ENCODE data around the gene EVX1. TPM values are rescaled to one million over a fixed set of nuclear protein-coding genes. Genes with fewer than 3 reads are reported as not detected.

Gene EVX1
- total RNA-seq, 1 donor from 2014 or later, result not detected

DNA sequence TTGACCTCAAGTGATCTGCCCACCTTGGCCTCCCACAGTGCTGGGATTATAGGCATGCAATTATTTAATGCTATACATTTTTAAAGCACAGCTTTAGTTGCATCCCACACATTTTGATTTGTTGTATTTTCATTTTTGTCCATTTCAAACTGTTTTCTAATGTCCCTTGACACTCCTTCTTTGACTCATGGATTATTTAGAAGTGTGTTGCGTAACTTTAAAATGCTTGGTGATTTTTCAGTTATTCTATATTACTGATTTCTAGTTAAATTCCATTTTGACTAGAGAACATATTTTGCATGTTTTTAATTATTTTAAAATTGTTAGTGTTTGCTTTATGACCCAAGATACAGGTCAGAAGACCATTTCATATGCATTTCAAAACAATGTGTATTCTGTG is 28.8 kb downstream of the EVX1 start:
- H3K36me3 ChIP-seq (ENCODE audit: control insufficient read depth in 3 of 3, insufficient read depth in 3 of 3, low read length in 3 of 3), result no peaks in the 10 kb centered on the region
- no peaks in the 10 kb centered on the region for H3K4me1 ChIP-seq (ENCODE audit: control insufficient read depth in 3 of 3, insufficient read depth in 3 of 3, low read length in 3 of 3)
- H3K27ac ChIP-seq (ENCODE audit: low read depth, low read length), result no peak overlapping the region
- no peak overlapping the region for H3K9ac ChIP-seq (ENCODE audit: low read depth in 1 of 3, low read length in 3 of 3)
- no peaks in the 10 kb centered on the region for H3K27me3 ChIP-seq (ENCODE audit: control insufficient read depth in 3 of 3, insufficient read depth in 3 of 3, low read length in 3 of 3)
- H3K9me3 ChIP-seq (ENCODE audit: control insufficient read depth in 3 of 3, low read length in 3 of 3), result peaks cover 0 to 4% (median 0%) of the 10 kb centered on the region in 3 donors
- no peak overlapping the region for H3K4me3 ChIP-seq (ENCODE audit: low read length in 3 of 3)

GRCh38 chr7:27277628-27278027 is 35.0 kb downstream of the EVX1 start:
- Histone ChIP-seq H3K9me3 (ENCODE audit: control insufficient read depth in 3 of 3, low read length in 3 of 3) (no peaks in the 10 kb centered on the region), H3K27me3 (ENCODE audit: control insufficient read depth in 3 of 3, insufficient read depth in 3 of 3, low read length in 3 of 3) (no peaks in the 10 kb centered on the region), H3K36me3 (ENCODE audit: control insufficient read depth in 3 of 3, insufficient read depth in 3 of 3, low read length in 3 of 3) (no peaks in the 10 kb centered on the region), H3K4me1 (ENCODE audit: control insufficient read depth in 3 of 3, insufficient read depth in 3 of 3, low read length in 3 of 3) (no peaks in the 10 kb centered on the region), H3K4me3 (ENCODE audit: low read length in 3 of 3) (no peak overlapping the region), H3K27ac (ENCODE audit: low read depth, low read length) (no peak overlapping the region), H3K9ac (ENCODE audit: low read depth in 1 of 3, low read length in 3 of 3) (no peak overlapping the region)

DNA sequence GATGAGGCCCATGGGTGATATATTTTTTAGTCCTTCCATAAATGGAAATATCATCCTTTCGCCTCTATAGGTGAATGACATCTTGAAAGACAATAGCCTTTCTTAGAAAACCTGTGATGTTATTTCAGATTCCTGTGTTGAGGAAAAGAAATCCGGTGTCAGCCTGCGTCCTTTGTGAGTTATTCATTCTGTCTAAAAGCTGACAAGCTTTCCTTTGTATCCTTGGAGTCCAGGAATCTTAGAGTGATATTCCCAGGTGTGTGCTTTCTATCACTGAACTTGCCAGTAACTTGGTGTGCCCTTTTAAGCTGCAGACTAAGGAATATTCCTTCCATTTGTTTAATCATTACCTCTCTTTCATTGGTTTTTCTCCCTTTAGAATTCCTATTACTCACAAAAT is 41.0 kb downstream of the EVX1 start:
- no peak overlapping the region for H3K27ac ChIP-seq (ENCODE audit: low read depth, low read length)
- H3K4me3 ChIP-seq (ENCODE audit: low read length in 3 of 3), result no peak overlapping the region
- no peak overlapping the region for H3K9ac ChIP-seq (ENCODE audit: low read depth in 1 of 3, low read length in 3 of 3)
- H3K9me3 ChIP-seq (ENCODE audit: control insufficient read depth in 3 of 3, low read length in 3 of 3), result no peaks in the 10 kb centered on the region
- H3K4me1 ChIP-seq (ENCODE audit: control insufficient read depth in 3 of 3, insufficient read depth in 3 of 3, low read length in 3 of 3), result no peaks in the 10 kb centered on the region
- H3K27me3 ChIP-seq (ENCODE audit: control insufficient read depth in 3 of 3, insufficient read depth in 3 of 3, low read length in 3 of 3), result no peaks in the 10 kb centered on the region
- no peaks in the 10 kb centered on the region for H3K36me3 ChIP-seq (ENCODE audit: control insufficient read depth in 3 of 3, insufficient read depth in 3 of 3, low read length in 3 of 3)

DNA sequence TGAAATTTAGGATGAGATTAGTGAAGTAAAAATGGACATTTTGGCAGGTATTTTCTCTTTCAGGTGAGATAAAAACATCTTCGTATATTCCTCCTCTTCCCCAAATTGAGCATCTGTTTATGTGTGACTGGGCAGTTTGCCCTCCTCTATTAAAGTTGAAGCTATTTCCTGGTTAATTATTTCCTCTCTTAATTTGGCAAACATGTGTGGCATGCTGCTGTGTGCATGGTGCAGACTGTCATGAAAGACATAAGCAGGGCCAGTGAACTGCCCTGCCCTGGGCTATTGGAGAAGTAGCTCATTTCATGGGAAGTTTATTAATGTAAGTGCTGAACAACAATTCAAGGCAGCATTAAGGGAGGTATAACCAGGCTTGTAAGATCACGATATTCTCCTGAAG is 52.6 kb downstream of the EVX1 start:
- no peaks in the 10 kb centered on the region for H3K9me3 ChIP-seq (ENCODE audit: control insufficient read depth in 3 of 3, low read length in 3 of 3)
- H3K27ac ChIP-seq (ENCODE audit: low read depth, low read length), result no peak overlapping the region
- peaks cover 0 to 6% (median 3%) of the 10 kb centered on the region in 3 donors for H3K27me3 ChIP-seq (ENCODE audit: control insufficient read depth in 3 of 3, insufficient read depth in 3 of 3, low read length in 3 of 3)
- H3K36me3 ChIP-seq (ENCODE audit: control insufficient read depth in 3 of 3, insufficient read depth in 3 of 3, low read length in 3 of 3), result no peaks in the 10 kb centered on the region
- H3K9ac ChIP-seq (ENCODE audit: low read depth in 1 of 3, low read length in 3 of 3), result no peak overlapping the region
- no peaks in the 10 kb centered on the region for H3K4me1 ChIP-seq (ENCODE audit: control insufficient read depth in 3 of 3, insufficient read depth in 3 of 3, low read length in 3 of 3)
- H3K4me3 ChIP-seq (ENCODE audit: low read length in 3 of 3), result no peak overlapping the region

- Histone ChIP-seq H3K27ac (ENCODE audit: low read depth, low read length) (no peak overlapping the region), H3K27me3 (ENCODE audit: control insufficient read depth in 3 of 3, insufficient read depth in 3 of 3, low read length in 3 of 3) (peaks cover 0 to 6% (median 3%) of the 10 kb centered on the region in 3 donors), H3K4me1 (ENCODE audit: control insufficient read depth in 3 of 3, insufficient read depth in 3 of 3, low read length in 3 of 3) (peaks cover 0 to 1% (median 0%) of the 10 kb centered on the region in 3 donors), H3K9ac (ENCODE audit: low read depth in 1 of 3, low read length in 3 of 3) (no peak overlapping the region), H3K4me3 (ENCODE audit: low read length in 3 of 3) (no peak overlapping the region), H3K36me3 (ENCODE audit: control insufficient read depth in 3 of 3, insufficient read depth in 3 of 3, low read length in 3 of 3) (no peaks in the 10 kb centered on the region), H3K9me3 (ENCODE audit: control insufficient read depth in 3 of 3, low read length in 3 of 3) (no peaks in the 10 kb centered on the region)
These were observed 54.8 kb downstream of the EVX1 start for GRCh38 chr7:27297356-27297755.

Other genes starting within 250 kb of the EVX1 start
- not detected for gene HOXA1, start 146.8 kb upstream of the EVX1 start, total RNA-seq
- gene HOXA2, start 140.1 kb upstream of the EVX1 start, total RNA-seq, result under 0.01 TPM
- 2.1 TPM for gene HOXA4, start 112.0 kb upstream of the EVX1 start, total RNA-seq
- gene HOXA5, start 99.1 kb upstream of the EVX1 start, total RNA-seq, result 4.2 TPM
- 3.1 TPM for gene HOXA6, start 95.0 kb upstream of the EVX1 start, total RNA-seq
- 3.7 TPM for gene HOXA3, start 90.2 kb upstream of the EVX1 start, total RNA-seq
- 1.6 TPM for gene HOXA7, start 86.1 kb upstream of the EVX1 start, total RNA-seq
- gene HOXA9, start 77.3 kb upstream of the EVX1 start, total RNA-seq, result 7.8 TPM
- 13.6 TPM for gene HOXA10, start 68.5 kb upstream of the EVX1 start, total RNA-seq
- 2.1 TPM for gene HOXA11, start 57.6 kb upstream of the EVX1 start, total RNA-seq
- gene HOXA13, start 42.7 kb upstream of the EVX1 start, total RNA-seq, result 0.52 TPM